H1 (cell line): Measurements from ENCODE around the gene ATP6V0E2. TPM values are rescaled to one million over a fixed set of nuclear protein-coding genes. Genes with fewer than 3 reads are reported as not detected.

Experiments
- CTCF ChIA-PET: fragments of 300-600 bp; sonication (Branson Sonifier 250); formaldehyde crosslinking; loops from one replicate; lab custom pipeline; 2021; ENCODE audit not compliant: partially characterized antibody; lab: Charles Lee
- POLR2A ChIA-PET: fragments of 300-600 bp; sonication (Branson Sonifier 250); formaldehyde crosslinking; loops from one replicate; lab custom pipeline; 2021; ENCODE audit warnings: inconsistent platforms; ENCODE audit not compliant: partially characterized antibody; lab: Charles Lee
- DNase-seq, 2 experiments: peaks; one replicate each; pipeline versions ENCODE4 v3.0.0 to v3.0.0-alpha.2; 2010 to 2022; ENCODE audit warnings: low spot score in 2 of 2, low read depth in 1 of 2, mixed read lengths in 1 of 2
- FAIRE-seq: peaks from 2 replicates; lab custom pipeline; 2011; peaks lifted over from hg19 to GRCh38; lab: Jason Lieb, UNC
- H2AFZ ChIP-seq: 2 replicates; pipeline ENCODE4 v1.8.1; 2012; ENCODE audit warnings: low read length, inconsistent platforms
- H2AK5ac ChIP-seq: 2 replicates; pipeline ENCODE4 v1.6.1; 2013; ENCODE audit warnings: low read depth, low read length
- H2BK120ac ChIP-seq: replicated peaks from 2 replicates; pipeline ENCODE3; 2013; ENCODE audit warnings: low read depth, low read length, inconsistent platforms
- H2BK12ac ChIP-seq: 2 replicates; pipeline ENCODE4 v1.6.1; 2013; ENCODE audit warnings: low read depth, low read length
- H2BK15ac ChIP-seq: 2 replicates; pipeline ENCODE4 v1.6.1; 2013; ENCODE audit warnings: low read length
- H2BK20ac ChIP-seq: 2 replicates; pipeline ENCODE4 v1.6.1; 2013; ENCODE audit warnings: low read length
- H2BK5ac ChIP-seq: 2 replicates; pipeline ENCODE4 v1.6.1; 2013; ENCODE audit warnings: low read depth, low read length
- H3K14ac ChIP-seq: 2 replicates; pipeline ENCODE4 v1.6.1; 2013; ENCODE audit warnings: inconsistent platforms; ENCODE audit not compliant: insufficient read length
- H3K18ac ChIP-seq: 2 replicates; pipeline ENCODE4 v1.6.1; 2013; ENCODE audit warnings: low read length; ENCODE audit errors: extremely low read depth
- H3K23ac ChIP-seq: 2 replicates; pipeline ENCODE4 v1.6.1; 2013; ENCODE audit warnings: inconsistent platforms; ENCODE audit not compliant: insufficient read length
- H3K23me2 ChIP-seq: 2 replicates; pipeline ENCODE4 v1.6.1; 2013; ENCODE audit warnings: low read depth, low read length
- H3K27ac ChIP-seq: 2 replicates; pipeline ENCODE4 v1.6.1; 2011; ENCODE audit warnings: low read depth, low read length, inconsistent platforms
- H3K27me3 ChIP-seq, 4 experiments: replicated peaks in 1 of 4; 1 replicate in 1 of 4; 2 replicates in 3 of 4; pipeline versions ENCODE4 v1.6.1 to v1.8.1; 2011 to 2013; ENCODE audit warnings: low read length in 3 of 4, mild to moderate bottlenecking in 3 of 4, inconsistent platforms in 2 of 4, mixed read lengths in 2 of 4, moderate library complexity in 1 of 4; ENCODE audit not compliant: control insufficient read depth in 3 of 4, insufficient read depth in 3 of 4; ENCODE audit errors: extremely low read depth in 1 of 4
- H3K36me3 ChIP-seq, 4 experiments: 2 replicates each; pipeline versions ENCODE4 v1.6.1 to v1.8.1; 2011 to 2013; ENCODE audit warnings: mild to moderate bottlenecking in 4 of 4, low read length in 3 of 4, moderate library complexity in 2 of 4, control low read depth in 1 of 4, inconsistent platforms in 1 of 4; ENCODE audit not compliant: insufficient read depth in 4 of 4, control insufficient read depth in 2 of 4
- H3K4ac ChIP-seq: replicated peaks from 2 replicates; pipeline ENCODE3; 2013; ENCODE audit warnings: low read length, low read depth, mixed read lengths, inconsistent platforms; ENCODE audit not compliant: insufficient read length
- H3K4me1 ChIP-seq, 4 experiments: replicated peaks in 1 of 4; 1 replicate in 1 of 4; 2 replicates in 3 of 4; pipeline versions ENCODE4 v1.6.1 to v1.8.1; 2011 to 2013; ENCODE audit warnings: low read length in 3 of 4, inconsistent platforms in 2 of 4, mixed read lengths in 1 of 4; ENCODE audit not compliant: insufficient read depth in 4 of 4, control insufficient read depth in 3 of 4
- H3K4me2 ChIP-seq, 2 experiments: 2 replicates each; pipeline versions ENCODE4 v1.6.1 to v1.8.1; 2011 to 2013; ENCODE audit warnings: low read depth in 2 of 2, low read length in 2 of 2, control low read depth in 1 of 2, inconsistent platforms in 1 of 2, mild to moderate bottlenecking in 1 of 2; ENCODE audit not compliant: insufficient read depth in 1 of 2
- H3K4me3 ChIP-seq, 4 experiments: fragments of 200-600, 300-600 bp in 1 of 4; sonication (generic), shearing (Covaris generic), sonication (Bioruptor Twin) in 1 of 4; 2 replicates each; pipeline versions ENCODE4 v1.5.1 to v1.8.1; 2011 to 2016; ENCODE audit warnings: low read length in 4 of 4, low read depth in 3 of 4, control low read depth in 2 of 4, inconsistent platforms in 2 of 4, mild to moderate bottlenecking in 2 of 4, mixed read lengths in 1 of 4, moderate library complexity in 1 of 4; ENCODE audit not compliant: insufficient read depth in 2 of 4; ENCODE audit errors: extremely low read depth in 1 of 4
- H3K56ac ChIP-seq: replicated peaks from 2 replicates; pipeline ENCODE3; 2013; ENCODE audit warnings: low read depth, mild to moderate bottlenecking, mixed read lengths, low read length, inconsistent platforms; ENCODE audit not compliant: insufficient read length
- H3K79me1 ChIP-seq: 2 replicates; pipeline ENCODE4 v1.6.1; 2013; ENCODE audit warnings: low read depth, low read length, control low read depth
- H3K79me2 ChIP-seq, 2 experiments: 2 replicates each; pipeline versions ENCODE4 v1.6.1 to v1.8.1; 2012 to 2013; ENCODE audit warnings: low read length in 2 of 2, mild to moderate bottlenecking in 2 of 2, inconsistent platforms in 1 of 2; ENCODE audit not compliant: insufficient read depth in 2 of 2, control insufficient read depth in 1 of 2
- H3K9ac ChIP-seq, 4 experiments: replicated peaks in 1 of 4; 1 replicate in 1 of 4; 2 replicates in 3 of 4; pipeline versions ENCODE4 v1.6.1 to v1.8.1; 2011 to 2013; ENCODE audit warnings: low read depth in 3 of 4, low read length in 3 of 4, control low read depth in 2 of 4, mild to moderate bottlenecking in 2 of 4, moderate library complexity in 2 of 4, inconsistent platforms in 1 of 4; ENCODE audit errors: extremely low read depth in 1 of 4
- H3K9me3 ChIP-seq, 2 experiments: 2 replicates each; pipeline versions ENCODE4 v1.6.1 to v1.8.1; 2012 to 2013; ENCODE audit warnings: mild to moderate bottlenecking in 2 of 2, moderate library complexity in 2 of 2, control low read depth in 1 of 2, inconsistent platforms in 1 of 2, low read depth in 1 of 2, low read length in 1 of 2, mixed read lengths in 1 of 2; ENCODE audit not compliant: insufficient read depth in 2 of 2
- H4K20me1 ChIP-seq, 2 experiments: replicated peaks in 1 of 2; 2 replicates each; pipeline versions ENCODE3 to v1.8.1; 2011 to 2013; ENCODE audit warnings: inconsistent platforms in 2 of 2, low read length in 2 of 2, mild to moderate bottlenecking in 1 of 2; ENCODE audit not compliant: insufficient read depth in 2 of 2, control insufficient read depth in 1 of 2
- H4K5ac ChIP-seq: 2 replicates; pipeline ENCODE4 v1.6.1; 2013; ENCODE audit warnings: low read length, low read depth, mixed read lengths, inconsistent platforms; ENCODE audit not compliant: insufficient read length
- H4K8ac ChIP-seq: 2 replicates; pipeline ENCODE4 v1.8.0; 2013; ENCODE audit warnings: mild to moderate bottlenecking, moderate library complexity, low read length, inconsistent platforms; ENCODE audit not compliant: insufficient read depth; ENCODE audit errors: extremely low read depth
- H4K91ac ChIP-seq: replicated peaks from 2 replicates; pipeline ENCODE3; 2013; ENCODE audit warnings: low read length, mixed read lengths, inconsistent platforms; ENCODE audit not compliant: insufficient read length
- CBX8 ChIP-seq: fragments of 300-800, 300-1000 bp; sonication (generic); IDR thresholded peaks from 2 replicates; pipeline ENCODE4 v1.7.1; 2016; ENCODE audit warnings: low read depth, low read length, borderline replicate concordance
- CHD1 ChIP-seq: IDR thresholded peaks from 2 replicates; pipeline ENCODE4 v1.6.1; 2012; ENCODE audit warnings: low read depth, low read length, improper control_type of control experiment
- E2F6 ChIP-seq: IDR thresholded peaks from 2 replicates; pipeline ENCODE4 v1.6.1; 2012; ENCODE audit warnings: inconsistent platforms
- JUND ChIP-seq: IDR thresholded peaks from 2 replicates; pipeline ENCODE4 v1.6.1; 2011; ENCODE audit warnings: mild to moderate bottlenecking, improper control_type of control experiment, low read length
- SP1 ChIP-seq: IDR thresholded peaks from 2 replicates; pipeline ENCODE4 v1.6.1; 2011; ENCODE audit warnings: low read depth, low read length
- WGBS, 2 experiments: shearing (Covaris generic) in 1 of 2; methylation state at CpG; one replicate each; pipeline versions ENCODE4 v1.1.6 to v1.1.7; 2013 to 2015; ENCODE audit warnings: low lambda C conversion rate in 2 of 2, mixed read lengths in 2 of 2, inconsistent platforms in 1 of 2, low coverage in 1 of 2, missing lambda C conversion rate in 1 of 2; ENCODE audit not compliant: insufficient replicate concordance in 2 of 2, insufficient coverage in 1 of 2, insufficient read length in 1 of 2; ENCODE audit errors: extremely low coverage in 1 of 2, missing lambda C conversion rate in 1 of 2; 5-methylcytosine and 5-hydroxymethylcytosine counted together
- polyA plus RNA-seq, 7 experiments: library from polyadenylated mRNA; depleted of rRNA in 3 of 7; stranded (reverse) in 5 of 7; unstranded in 2 of 7; fragments of >200 nt in 5 of 7; fragments of 200-250 nt in 2 of 7; gene quantifications; 1 replicate in 5 of 7; 2 replicates in 1 of 7; 4 replicates in 1 of 7; pipeline versions ENCODE4 v1.2.1 to v1.2.3, GENCODE V29; 2011 to 2013; ENCODE audit warnings: missing spikeins in 2 of 7, mixed read lengths in 2 of 7
- total RNA-seq: library from RNA; stranded (reverse); fragmentation: NEBNext Ultra II Directional; extraction: Animal tissue kit (Norgen Biotek cat#: 25700); gene quantifications from 2 replicates; pipeline ENCODE4 v1.2.1, GENCODE V29; 2021

ATP6V0E2 gene
- total and polyA plus RNA-seq, 2 of the 8 experiments (the other 6 are each of a cell fraction or from before 2014, with no cell fraction given) = 26.1 to 47.9 TPM

- H3K27me3 ChIP-seq = no peaks in the 10 kb centered on the region
- H3K14ac ChIP-seq = no peak overlapping the region
- H3K36me3 ChIP-seq = no peaks in the 10 kb centered on the region
- no peak overlapping the region for H3K4me3 ChIP-seq
- no peak overlapping the region for H3K18ac ChIP-seq
- H3K9me3 ChIP-seq = no peaks in the 10 kb centered on the region
- H2BK120ac ChIP-seq = no peak overlapping the region
- H3K23me2 ChIP-seq = no peaks in the 10 kb centered on the region
- H4K91ac ChIP-seq = no peak overlapping the region
- 0 out of 2 replicates have a peak overlapping the region, but pooled peaks have one; percentile 31 for H2BK15ac ChIP-seq
- 86% methylated on average over 12 of the region's 12 CpGs; no CpG with 5 or more reads in 1 of the 2 experiments for WGBS, 2 experiments
- FAIRE-seq = no peak
- TF ChIP-seq E2F6 (no peak), CBX8 (no peak), CHD1 (no peak), JUND (no peak), SP1 (no peak)
- H2AK5ac ChIP-seq = no peak overlapping the region
- POLR2A ChIA-PET = interaction anchor here (1.1 kb wide), 1 partner anchor 60 kb away, joined by 3 read pairs; the partner anchor contains the start of gene ZNF467
- no peak overlapping the region for H3K27ac ChIP-seq
- CTCF ChIA-PET = interaction anchor here (0.9 to 2.9 kb wide), 7 partner anchors 16 to 34 kb away, joined by 3 to 15 read pairs (median 5); no protein-coding TSS in a partner anchor
- no peaks in the 10 kb centered on the region for H4K20me1 ChIP-seq
- no peak overlapping the region for H3K9ac ChIP-seq
- H3K23ac ChIP-seq = no peak overlapping the region
- H3K4me2 ChIP-seq = no peak overlapping the region
- H3K56ac ChIP-seq = no peak overlapping the region
- no peak overlapping the region for H4K8ac ChIP-seq
- no peak overlapping the region for H2BK12ac ChIP-seq
- H3K4ac ChIP-seq = no peak overlapping the region
- no peak overlapping the region for H2BK20ac ChIP-seq
- peaks cover 3 to 10% (median 6%) of the 10 kb centered on the region in 4 experiments for H3K4me1 ChIP-seq
- no peaks in the 10 kb centered on the region for H3K79me2 ChIP-seq
- H2AFZ ChIP-seq = no peak overlapping the region
- DNase-seq = no peak
- no peak overlapping the region for H4K5ac ChIP-seq
- no peak overlapping the region for H2BK5ac ChIP-seq
- no peaks in the 10 kb centered on the region for H3K79me1 ChIP-seq
These were observed 40.2 kb upstream of the ATP6V0E2 start for GRCh38 chr7:149833495-149834130.
